OCI-M2 (cell line): ENCODE measurements around the gene ALDH3B1.

Source experiments
- DNase-seq: peaks from one replicate; lab custom pipeline; 2025; ENCODE audit not compliant: unreplicated experiment; lab: John Stamatoyannopoulos, UW

The ALDH3B1 gene

DNA sequence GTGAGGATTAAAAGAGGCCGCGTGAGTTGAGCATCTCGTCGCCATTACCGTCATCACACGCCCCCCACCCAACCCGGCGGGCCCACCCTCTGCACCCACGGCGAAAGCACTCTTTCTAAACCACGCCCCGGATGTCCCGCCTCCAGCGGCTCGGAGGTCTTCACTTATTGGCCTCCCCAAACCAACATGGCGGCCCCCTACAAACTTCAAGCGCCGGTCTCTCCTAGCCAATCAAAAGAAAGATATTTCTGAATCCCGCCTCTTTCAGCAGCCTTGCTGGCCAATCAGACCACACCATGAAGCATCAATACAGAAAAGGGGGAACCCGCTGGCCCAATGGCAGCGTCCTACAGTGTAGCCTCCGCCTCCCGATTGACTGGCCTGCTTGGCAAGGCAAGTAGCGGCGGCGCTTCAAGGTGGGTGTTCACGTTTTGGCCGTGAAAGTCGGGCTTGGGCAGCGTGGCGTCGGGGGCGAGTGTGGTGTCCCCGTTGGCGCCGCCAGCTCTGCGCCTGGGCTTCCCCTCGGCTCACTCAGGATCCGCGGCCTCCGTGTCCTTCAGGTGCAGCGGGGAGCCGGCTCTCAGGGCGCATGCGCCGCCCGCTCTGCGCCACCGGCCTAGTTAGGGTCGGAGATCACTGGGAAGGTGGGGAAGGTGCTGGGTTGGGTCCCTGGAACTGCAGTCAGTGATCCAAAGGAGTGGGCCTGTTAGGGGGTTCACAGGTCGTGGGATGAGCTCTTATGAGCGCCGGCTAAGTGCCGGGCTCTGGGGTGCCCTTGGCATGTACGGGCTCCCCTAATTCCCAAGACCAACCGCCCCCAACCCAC is 20.4 kb downstream of the ALDH3B1 start, which contains the start of gene NDUFS8:
Gene NDUFS8 (plus strand): TSS at position 364 of the 826 bp plus-strand sequence. CDS start 1,471 bp downstream, outside the sequence.
- DNase-seq: peak; percentile 83

DNA sequence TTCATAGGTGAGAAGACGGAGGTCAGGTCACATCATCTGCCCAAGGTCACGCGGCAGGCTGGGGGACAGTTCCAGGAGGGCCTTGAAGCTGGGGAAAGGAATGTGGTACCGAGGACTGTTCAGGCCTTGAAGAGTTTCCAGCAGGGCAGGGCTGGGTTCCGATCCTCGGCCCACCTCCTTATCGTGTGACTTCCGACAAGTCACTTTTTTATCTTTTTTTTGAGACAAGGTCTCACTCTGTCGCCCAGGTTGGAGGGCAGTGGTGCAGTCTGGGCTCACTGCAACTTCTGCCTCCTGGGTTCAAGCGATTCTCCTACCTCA is 21.0 kb downstream of the ALDH3B1 start:
- no peak for DNase-seq

GRCh38 chr11:68032003-68032402 is 21.9 kb downstream of the ALDH3B1 start:
- DNase-seq: no peak

DNA sequence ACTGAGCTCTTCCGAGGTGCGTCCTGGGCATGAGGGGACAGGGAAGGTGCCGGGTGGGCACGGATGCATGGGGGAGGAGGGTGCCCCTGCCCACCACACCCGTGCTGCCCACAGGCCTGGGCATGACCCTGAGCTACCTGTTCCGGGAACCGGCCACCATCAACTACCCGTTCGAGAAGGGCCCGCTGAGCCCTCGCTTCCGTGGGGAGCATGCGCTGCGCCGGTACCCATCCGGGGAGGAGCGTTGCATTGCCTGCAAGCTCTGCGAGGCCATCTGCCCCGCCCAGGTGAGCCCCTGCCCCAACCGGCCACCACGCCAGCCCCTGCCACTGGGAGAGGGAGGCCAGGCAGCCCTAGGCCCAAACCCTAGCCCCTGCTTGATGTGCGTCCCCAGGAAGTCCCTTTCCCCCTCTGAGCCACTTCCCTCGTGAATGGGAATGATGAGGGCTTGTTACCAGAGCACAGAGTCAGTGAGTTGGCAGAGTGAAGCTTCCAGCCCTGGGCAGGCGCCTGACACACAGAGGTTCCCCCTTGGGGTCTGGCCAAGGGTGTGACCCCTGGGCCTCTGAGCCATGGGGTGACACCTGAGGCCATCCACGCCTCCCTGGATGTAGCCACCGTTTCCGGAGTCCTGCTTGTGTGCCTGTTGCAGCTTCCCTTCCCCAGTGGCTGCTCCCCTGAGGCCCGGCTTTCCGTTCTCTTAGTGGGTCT is 23.0 kb downstream of the ALDH3B1 start:
- no peak for DNase-seq

DNA sequence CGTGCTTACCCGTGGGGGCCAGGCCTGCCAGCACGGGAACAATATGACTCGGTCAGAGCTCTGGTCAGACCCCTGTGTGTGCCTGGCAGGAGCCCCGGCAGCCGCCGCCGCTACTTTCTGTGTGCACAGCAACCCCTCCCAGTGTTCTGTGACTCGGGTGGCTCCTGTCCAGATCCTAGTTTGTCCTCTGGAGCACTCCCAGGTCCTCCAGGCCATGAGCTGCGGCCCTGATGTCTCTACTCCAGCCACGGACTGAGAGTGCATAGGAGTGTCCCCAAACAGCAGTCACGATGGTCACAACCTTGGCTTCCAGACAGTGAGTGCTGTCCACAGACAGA is 23.6 kb downstream of the ALDH3B1 start:
- DNase-seq: no peak

- DNase-seq: no peak
These were observed 25.2 kb downstream of the ALDH3B1 start for GRCh38 chr11:68035266-68035876.

DNA sequence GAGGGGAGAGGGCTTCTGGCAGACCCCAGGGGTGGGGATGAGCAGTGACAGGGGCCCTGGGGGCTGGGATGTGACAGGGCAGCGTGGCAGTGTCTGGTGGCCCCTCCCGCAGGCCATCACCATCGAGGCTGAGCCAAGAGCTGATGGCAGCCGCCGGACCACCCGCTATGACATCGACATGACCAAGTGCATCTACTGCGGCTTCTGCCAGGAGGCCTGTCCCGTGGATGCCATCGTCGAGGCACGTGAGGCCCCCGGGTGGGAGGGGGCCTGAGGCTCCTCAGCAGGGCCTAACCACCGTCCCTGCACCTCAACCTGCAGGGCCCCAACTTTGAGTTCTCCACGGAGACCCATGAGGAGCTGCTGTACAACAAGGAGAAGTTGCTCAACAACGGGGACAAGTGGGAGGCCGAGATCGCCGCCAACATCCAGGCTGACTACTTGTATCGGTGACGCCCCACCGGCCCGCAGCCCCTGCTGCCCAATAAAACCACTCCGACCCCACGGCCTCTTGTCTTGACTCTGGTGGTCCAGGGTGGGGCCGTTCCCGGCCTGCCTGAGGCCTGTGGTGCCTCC is 26.1 kb downstream of the ALDH3B1 start:
- DNase-seq: no peak

- DNase-seq: no peak
These were observed 26.7 kb downstream of the ALDH3B1 start for GRCh38 chr11:68036717-68037239.

GRCh38 chr11:68037411-68038225 is 27.5 kb downstream of the ALDH3B1 start:
- DNase-seq: no peak

- no peak for DNase-seq
These were observed 28.1 kb downstream of the ALDH3B1 start for GRCh38 chr11:68038226-68038717.

DNA sequence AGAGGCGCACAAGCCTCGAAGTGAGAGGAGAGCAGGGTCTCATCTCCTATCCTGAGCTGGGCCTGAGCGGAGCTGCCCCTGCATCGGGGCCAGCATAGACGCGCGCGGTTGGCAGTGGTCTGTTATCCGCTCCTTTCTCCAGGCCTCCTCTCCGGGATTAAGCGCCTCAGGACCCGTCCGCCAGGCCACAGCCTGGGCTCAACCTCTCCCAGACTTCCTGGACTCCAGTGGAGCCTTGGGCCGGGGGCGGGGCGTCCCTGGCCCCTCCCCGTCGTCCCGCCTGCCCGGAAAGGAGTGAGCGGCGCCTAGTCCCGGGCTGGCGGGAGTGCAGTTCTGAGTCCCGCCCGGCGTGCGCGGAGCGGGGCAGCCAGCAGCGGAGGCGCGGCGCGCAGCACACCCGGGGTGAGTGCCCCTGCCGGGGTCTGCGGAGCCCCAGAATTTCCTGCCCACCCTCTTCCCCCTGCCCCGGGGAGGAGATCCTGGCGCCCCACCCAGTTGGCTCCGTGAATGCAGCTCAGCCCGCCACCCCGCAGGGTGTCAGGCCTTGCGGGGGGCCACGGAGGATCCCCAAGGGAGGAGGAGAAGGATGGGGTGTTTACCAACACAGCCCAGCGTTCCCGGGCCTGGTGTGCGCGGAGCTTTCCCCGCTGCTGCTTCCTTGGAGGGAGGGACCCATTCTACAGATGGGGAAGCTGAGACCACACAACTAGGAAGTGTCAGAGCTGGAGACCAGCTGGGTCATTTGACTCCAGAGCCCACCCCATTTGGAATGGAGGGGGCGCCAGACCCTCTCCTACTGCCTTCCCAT is 28.8 kb downstream of the ALDH3B1 start, which contains the start of gene TCIRG1:
Gene TCIRG1 (plus strand): TSS at position 308 of the 808 bp plus-strand sequence. CDS start 2,247 bp downstream, outside the sequence.
- DNase-seq: no peak

GRCh38 chr11:68039526-68040086 is 29.5 kb downstream of the ALDH3B1 start:
- DNase-seq: no peak

DNA sequence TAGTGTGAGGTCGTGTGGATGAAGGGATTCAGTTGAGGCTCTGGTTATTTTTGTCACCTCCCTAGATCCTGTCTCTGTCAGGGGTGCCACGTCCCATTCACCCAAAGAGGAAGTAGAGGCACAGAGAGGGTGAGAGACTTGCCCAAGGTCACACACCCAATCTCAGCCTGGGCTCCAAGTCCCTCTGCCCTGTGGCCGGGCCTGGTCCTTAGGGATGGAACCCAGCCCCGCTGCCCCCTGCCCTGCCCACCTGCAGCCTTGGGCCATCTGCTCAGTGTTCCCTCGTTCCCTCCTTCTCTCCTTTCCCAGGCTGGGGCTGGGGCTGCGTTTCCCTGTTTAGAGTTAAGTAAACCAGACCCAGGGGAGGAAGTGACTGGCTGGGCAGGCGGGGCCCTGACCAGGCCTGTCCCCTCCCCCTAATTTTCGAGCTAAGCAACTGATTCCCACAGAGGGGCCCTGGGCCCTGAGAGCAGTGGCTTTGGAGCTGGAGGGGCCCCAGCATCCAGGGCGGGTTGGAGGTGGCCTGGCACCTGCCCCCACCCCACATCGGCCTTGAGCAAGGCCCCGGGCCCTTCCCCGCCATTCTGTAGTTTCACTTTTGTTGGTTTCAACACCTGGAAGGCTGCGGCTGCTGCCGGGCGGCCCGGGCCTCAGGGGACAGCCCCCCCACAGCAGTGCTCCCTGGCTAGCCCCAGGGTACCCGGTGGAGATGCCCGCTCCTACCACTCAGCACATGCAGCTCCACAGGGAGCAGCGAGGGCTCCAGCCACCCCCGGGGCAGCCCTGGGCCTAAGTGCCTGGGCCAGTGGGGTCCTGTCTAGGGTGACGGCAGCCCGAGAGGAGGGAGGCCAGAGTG is 30.2 kb downstream of the ALDH3B1 start:
- DNase-seq: no peak

GRCh38 chr11:68040957-68041591 is 30.9 kb downstream of the ALDH3B1 start:
- DNase-seq: no peak

DNA sequence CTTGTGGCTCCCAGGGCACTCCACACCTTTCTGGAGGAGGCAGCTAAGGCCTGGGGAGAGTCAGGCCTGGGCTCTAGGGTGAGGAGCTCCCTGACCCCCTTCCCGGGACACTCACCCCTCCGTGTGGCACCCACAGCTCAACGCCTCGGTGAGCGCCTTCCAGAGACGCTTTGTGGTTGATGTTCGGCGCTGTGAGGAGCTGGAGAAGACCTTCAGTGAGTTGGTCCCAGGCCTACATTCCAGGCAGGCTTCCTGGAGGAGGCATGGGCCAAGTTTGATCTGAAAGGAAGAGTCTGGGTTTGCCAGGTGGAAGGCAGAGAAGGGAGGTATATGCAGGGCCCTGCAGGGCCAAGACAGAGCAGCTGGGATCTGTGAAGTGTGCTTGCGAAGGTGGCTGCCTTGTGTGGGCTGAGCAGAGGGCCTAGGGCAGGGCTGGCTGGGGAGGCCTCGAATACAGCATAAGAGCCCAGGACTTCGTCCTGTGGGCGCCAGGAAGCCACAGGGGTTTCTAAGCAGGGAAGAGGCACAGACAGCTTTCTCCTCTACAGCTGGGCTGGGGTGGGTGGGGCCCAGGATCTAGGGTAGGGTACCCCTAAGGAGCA is 31.6 kb downstream of the ALDH3B1 start:
- no peak for DNase-seq

- no peak for DNase-seq
These were observed 32.3 kb downstream of the ALDH3B1 start for GRCh38 chr11:68042219-68043028.

- no peak for DNase-seq
These were observed 32.9 kb downstream of the ALDH3B1 start for GRCh38 chr11:68043029-68043348.
